GM23338 (cell line): ENCODE data around the gene BCAS3. TPM values are rescaled to one million over a fixed set of nuclear protein-coding genes. Genes with fewer than 3 reads are reported as not detected.

Experiments used
- ATAC-seq: fragments of 200-7000 bp; cut with Tn5 transposase; 3 replicates; pipeline ENCODE4 v1.9.1; 2020
- DNase-seq: peaks from one replicate; pipeline ENCODE4 v3.0.0-alpha.2; 2015; ENCODE audit warnings: low spot score
- H2AFZ ChIP-seq: fragments of 200-600 bp; sonication (generic); 2 replicates; pipeline ENCODE4 v1.8.0; 2016; ENCODE audit warnings: antibody characterized with exemption, mild to moderate bottlenecking, moderate library complexity
- H3F3A ChIP-seq: fragments of 200-600 bp; sonication (generic); replicated peaks from 2 replicates; pipeline ENCODE4 v1.8.0; 2017; ENCODE audit warnings: antibody characterized with exemption, mixed run types, low read depth
- H3K27ac ChIP-seq: fragments of 200-600 bp; sonication (generic); 2 replicates; pipeline ENCODE4 v1.6.1; 2016; ENCODE audit warnings: low read depth
- H3K27me3 ChIP-seq: fragments of 200-600 bp; sonication (generic); 2 replicates; pipeline ENCODE4 v1.8.0; 2016; ENCODE audit warnings: mild to moderate bottlenecking, mixed run types, moderate library complexity; ENCODE audit not compliant: insufficient read depth
- H3K36me3 ChIP-seq: fragments of 200-600 bp; sonication (generic); 2 replicates; pipeline ENCODE4 v1.8.0; 2016; ENCODE audit warnings: mild to moderate bottlenecking; ENCODE audit not compliant: insufficient read depth
- H3K4me1 ChIP-seq: fragments of 200-600 bp; sonication (generic); 2 replicates; pipeline ENCODE4 v1.8.0; 2016; ENCODE audit warnings: mild to moderate bottlenecking, moderate library complexity; ENCODE audit not compliant: insufficient read depth
- H3K4me2 ChIP-seq: fragments of 200-600 bp; sonication (generic); 2 replicates; pipeline ENCODE4 v1.7.1; 2017; ENCODE audit warnings: mixed run types
- H3K4me3 ChIP-seq: fragments of 200-600 bp; sonication (generic); 2 replicates; pipeline ENCODE4 v1.6.1; 2016; ENCODE audit warnings: mixed run types
- H3K79me2 ChIP-seq: fragments of 200-600 bp; sonication (generic); replicated peaks from 2 replicates; pipeline ENCODE4 v1.8.0; 2017; ENCODE audit warnings: mild to moderate bottlenecking; ENCODE audit not compliant: insufficient read depth
- H3K9me2 ChIP-seq: fragments of 200-600 bp; sonication (generic); 2 replicates; pipeline ENCODE4 v1.8.0; 2017; ENCODE audit not compliant: insufficient read depth
- H4K20me1 ChIP-seq: fragments of 200-600 bp; sonication (generic); replicated peaks from 2 replicates; pipeline ENCODE4 v1.8.0; 2017; ENCODE audit warnings: mild to moderate bottlenecking; ENCODE audit not compliant: insufficient read depth
- H3K27ac Mint-ChIP-seq: 2 replicates; pipeline ENCODE4 v1.8.0; 2020; ENCODE audit warnings: inconsistent platforms, mild to moderate bottlenecking, moderate library complexity, mixed read lengths
- H3K27me3 Mint-ChIP-seq: 3 replicates; pipeline ENCODE4 v1.8.0; 2022; ENCODE audit warnings: low read depth, mild to moderate bottlenecking, moderate library complexity, mixed read lengths, inconsistent platforms; ENCODE audit not compliant: insufficient read depth, poor library complexity
- H3K36me3 Mint-ChIP-seq: 3 replicates; pipeline ENCODE4 v1.8.0; 2021; ENCODE audit warnings: low read depth, mild to moderate bottlenecking, inconsistent platforms, moderate library complexity, mixed read lengths
- H3K4me1 Mint-ChIP-seq: 3 replicates; pipeline ENCODE4 v1.8.0; 2020; ENCODE audit warnings: mild to moderate bottlenecking, inconsistent platforms, mixed read lengths
- H3K4me3 Mint-ChIP-seq: 3 replicates; pipeline ENCODE4 v1.8.0; 2021; ENCODE audit warnings: moderate library complexity, mild to moderate bottlenecking, inconsistent platforms, mixed read lengths
- H3K9me3 Mint-ChIP-seq: 3 replicates; pipeline ENCODE4 v1.8.0; 2020; ENCODE audit warnings: moderate library complexity, mild to moderate bottlenecking, inconsistent platforms, mixed read lengths
- CREB1 ChIP-seq: fragments of 250-450 bp; sonication (Bioruptor Pico); IDR thresholded peaks from 2 replicates; pipeline ENCODE4 v1.5.0; 2020; ENCODE audit warnings: low read depth, mild to moderate bottlenecking, moderate library complexity
- CTCF ChIP-seq, 2 experiments: fragments of 200-600 bp in 1 of 2; sonication (generic) in 1 of 2; conservative IDR thresholded peaks; 2 replicates each; pipeline versions ENCODE4 v1.5.1 to v1.6.1; 2016 to 2017; ENCODE audit warnings: antibody characterized with exemption in 2 of 2, low read depth in 2 of 2, mild to moderate bottlenecking in 2 of 2, moderate library complexity in 1 of 2
- ETS1 ChIP-seq: IDR thresholded peaks from 2 replicates; pipeline ENCODE4 v1.6.1; 2016; ENCODE audit warnings: antibody characterized with exemption
- EZH2 ChIP-seq: fragments of 200-600 bp; sonication (generic); IDR thresholded peaks from one replicate; pipeline ENCODE4 v1.8.0; 2017; ENCODE audit warnings: antibody characterized with exemption, mild to moderate bottlenecking, low read depth; ENCODE audit not compliant: unreplicated experiment
- EZH2phosphoT487 ChIP-seq: fragments of 200-600 bp; sonication (generic); IDR thresholded peaks from one replicate; pipeline ENCODE4 v1.8.1; 2018; ENCODE audit warnings: antibody characterized with exemption; ENCODE audit not compliant: unreplicated experiment
- JUNB ChIP-seq: IDR thresholded peaks from one replicate; pipeline ENCODE4 v1.6.1; 2016; ENCODE audit warnings: antibody characterized with exemption; ENCODE audit not compliant: unreplicated experiment
- NANOG ChIP-seq: IDR thresholded peaks from 2 replicates; pipeline ENCODE4 v1.6.1; 2016; ENCODE audit warnings: antibody characterized with exemption, borderline replicate concordance
- POLR2AphosphoS5 ChIP-seq: IDR thresholded peaks from 2 replicates; pipeline ENCODE4 v1.6.1; 2016; ENCODE audit warnings: antibody characterized with exemption, low read depth
- REST ChIP-seq: IDR thresholded peaks from one replicate; pipeline ENCODE4 v1.6.1; 2018; ENCODE audit warnings: antibody characterized with exemption; ENCODE audit not compliant: unreplicated experiment
- STAT1 ChIP-seq: IDR thresholded peaks from one replicate; pipeline ENCODE4 v1.6.1; 2016; ENCODE audit warnings: antibody characterized with exemption; ENCODE audit not compliant: unreplicated experiment
- ZNF114 ChIP-seq: fragments of 250-450 bp; sonication (Bioruptor Pico); IDR thresholded peaks from 2 replicates; pipeline ENCODE4 v1.5.0; 2020; ENCODE audit warnings: mild to moderate bottlenecking, moderate library complexity
- ZNF331 ChIP-seq: fragments of 250-450 bp; sonication (Bioruptor Pico); IDR thresholded peaks from 2 replicates; pipeline ENCODE4 v1.5.0; 2020; ENCODE audit warnings: low read depth, mild to moderate bottlenecking, moderate library complexity
- ZNF462 ChIP-seq: fragments of 250-450 bp; sonication (Bioruptor Pico); IDR thresholded peaks from 2 replicates; pipeline ENCODE4 v1.5.0; 2020; ENCODE audit warnings: mild to moderate bottlenecking, moderate library complexity
- polyA plus RNA-seq: library from polyadenylated mRNA; unstranded; fragments of >200 nt; fragmentation: Nextera tagmentation; extraction: Ambion mirVana; gene quantifications from 2 replicates; pipeline ENCODE4 v1.2.1, GENCODE V29; 2016
- total RNA-seq: library from RNA; depleted of rRNA; stranded (reverse); fragments of >200 nt; shearing (Covaris generic); gene quantifications from 2 replicates; pipeline ENCODE4 v1.2.3, GENCODE V29; 2014

BCAS3 gene
- total and polyA plus RNA-seq, 2 experiments from 2014 or later = 8.2 to 28.0 TPM

- TF ChIP-seq EZH2phosphoT487 = no peak
- no peak for TF ChIP-seq STAT1
- no peak for TF ChIP-seq NANOG
- TF ChIP-seq EZH2 = no peak
- TF ChIP-seq ZNF462 (CRISPR knock-in tag) = no peak
- no peak for TF ChIP-seq ZNF331
- no peak for TF ChIP-seq JUNB
- TF ChIP-seq REST = no peak
- TF ChIP-seq ZNF114 (CRISPR knock-in tag) = no peak
- no peak for TF ChIP-seq POLR2AphosphoS5
- no peak for TF ChIP-seq ETS1
- TF ChIP-seq CREB1 = no peak
- no peak for TF ChIP-seq CTCF (conservative IDR thresholded peaks at IDR 0.05; ENCODE audit: low read depth in 2 of 2)
- H3K27ac ChIP-seq = no peak overlapping the region
- H3K36me3 Mint-ChIP-seq = no peaks in the 10 kb centered on the region
- no peak overlapping the region for H2AFZ ChIP-seq
- H3K9me2 ChIP-seq = no peaks in the 10 kb centered on the region
- H3K27ac Mint-ChIP-seq = no peak overlapping the region
- no peaks in the 10 kb centered on the region for H4K20me1 ChIP-seq
- H3K27me3 ChIP-seq = no peaks in the 10 kb centered on the region
- no peaks in the 10 kb centered on the region for H3K79me2 ChIP-seq
- DNase-seq (no peak), ATAC-seq (no peak)
- no peak overlapping the region for H3K4me2 ChIP-seq
- H3K4me1 Mint-ChIP-seq = peaks cover 6% of the 10 kb centered on the region
- H3K4me3 ChIP-seq = no peak overlapping the region
- H3K36me3 ChIP-seq = no peaks in the 10 kb centered on the region
- 0 out of 2 replicates have a peak, but pooled peaks cover 4% of the 10 kb centered on the region for H3K4me1 ChIP-seq
- H3F3A ChIP-seq = no peaks in the 10 kb centered on the region
- H3K4me3 Mint-ChIP-seq = no peak overlapping the region
- H3K27me3 Mint-ChIP-seq = no peaks in the 10 kb centered on the region
- no peaks in the 10 kb centered on the region for H3K9me3 Mint-ChIP-seq
Measured at GRCh38 chr17:61073799-61074513, 396.3 kb downstream of the BCAS3 start.
